GM21717 (cell line): Measurements from ENCODE around the gene UBR3.
"Not testable (repeated sequence)": the region's sequence is repeated elsewhere in the genome, so short reads cannot be mapped to it uniquely, and the experiment has no call there.

Source experiments
- ATAC-seq: cut with Tn5 transposase; IDR thresholded peaks from one replicate; pipeline ENCODE4 v1.9.1; 2021; ENCODE audit warnings: mild to moderate bottlenecking, moderate library complexity; ENCODE audit not compliant: unreplicated experiment

The UBR3 gene

DNA sequence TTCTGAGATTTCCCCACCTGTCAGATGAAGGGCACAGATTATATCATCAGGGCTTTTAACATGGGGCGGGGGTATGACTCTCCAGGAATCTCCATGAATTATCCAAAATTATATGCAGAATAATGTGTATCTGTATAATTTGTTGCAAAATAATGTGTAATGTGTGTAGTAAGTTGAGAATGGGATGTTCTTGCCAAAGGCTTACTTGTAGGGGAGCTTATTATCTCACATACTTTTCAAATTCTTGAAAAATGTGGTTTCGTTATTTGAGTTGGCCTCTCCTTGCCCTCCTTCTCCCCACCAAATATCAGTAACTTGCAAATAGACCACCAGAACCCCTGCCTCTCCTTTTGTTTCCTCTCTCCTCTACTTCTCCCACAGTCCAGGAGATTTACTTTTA is 35.6 kb downstream of the UBR3 start:
- ATAC-seq = no peak

DNA sequence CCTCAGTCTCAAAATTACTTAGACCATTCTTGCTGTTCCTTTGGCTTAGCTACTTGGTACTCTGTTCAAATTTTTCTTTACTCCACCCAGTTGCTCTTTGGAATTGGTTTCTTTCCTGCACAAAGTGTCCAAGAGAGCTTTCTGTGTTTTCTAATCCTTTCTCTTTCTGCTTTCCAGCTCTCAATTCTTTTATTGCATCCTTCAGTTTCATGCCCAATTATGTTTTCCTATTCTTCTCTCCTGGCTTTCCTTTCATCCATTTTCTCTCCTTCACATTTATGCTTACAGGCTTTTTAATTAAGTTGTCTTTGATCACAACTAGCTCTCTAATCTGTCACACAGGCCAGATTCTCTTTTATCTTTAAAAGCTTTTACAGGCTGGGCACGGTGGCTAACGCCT is 38.2 kb downstream of the UBR3 start:
- no peak for ATAC-seq

DNA sequence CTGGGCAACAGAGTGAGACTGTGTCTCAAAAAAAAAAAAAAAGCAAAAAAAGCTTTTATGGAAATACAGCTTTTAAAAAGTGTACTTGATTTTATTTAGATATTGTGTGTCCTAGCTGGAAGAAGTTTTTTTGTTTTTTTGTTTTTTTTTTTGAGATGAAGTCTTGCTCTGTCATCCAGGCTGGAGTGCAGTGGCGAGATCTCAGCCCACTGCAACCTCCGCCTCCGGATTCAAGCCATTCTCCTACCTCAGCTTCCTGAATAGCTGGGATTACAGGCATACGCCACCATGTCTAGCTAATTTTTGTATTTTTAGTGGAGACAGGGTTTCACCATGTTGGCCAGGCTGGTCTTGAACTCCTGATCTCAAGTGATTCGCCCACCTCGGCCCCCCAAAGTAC is 39.0 kb downstream of the UBR3 start:
- not testable (repeated sequence) for ATAC-seq

DNA sequence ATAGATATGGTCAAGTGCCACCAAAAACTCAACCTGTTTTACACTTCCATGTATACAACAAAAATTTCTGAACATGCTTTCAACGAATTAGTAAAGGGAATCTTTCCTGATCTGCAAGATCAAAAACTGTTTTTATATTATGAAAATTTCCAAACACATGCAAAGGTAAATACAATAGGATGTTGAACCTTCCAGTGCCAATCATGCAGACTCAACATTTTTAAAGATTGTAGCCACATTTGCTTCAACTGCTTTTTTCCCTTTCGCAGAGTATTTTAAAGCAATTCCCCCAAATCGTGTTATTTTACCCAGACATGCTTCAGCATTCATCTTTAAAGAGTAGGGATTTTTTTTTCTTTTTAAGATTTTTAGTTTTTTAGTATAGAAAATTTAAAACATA is 40.3 kb downstream of the UBR3 start:
- ATAC-seq = no peak

DNA sequence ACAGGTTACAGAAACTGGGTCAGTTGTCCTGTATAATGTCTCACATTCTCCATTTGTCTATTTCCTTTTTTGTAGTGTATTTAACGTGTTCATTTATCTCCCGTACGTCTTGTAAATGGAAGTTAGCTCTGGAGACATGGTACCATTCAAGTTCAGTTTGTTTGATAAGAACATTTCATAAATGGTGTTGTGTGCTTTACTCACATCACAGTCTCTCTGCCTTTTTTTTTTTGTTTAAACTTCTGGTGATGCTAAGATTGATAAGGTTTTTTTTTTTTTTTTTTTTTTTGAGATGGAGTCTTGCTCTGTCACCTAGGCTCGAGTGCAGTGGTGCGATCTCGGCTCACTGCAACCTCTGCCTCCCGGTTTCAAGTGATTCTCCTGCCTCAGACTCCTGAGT is 41.7 kb downstream of the UBR3 start:
- no peak for ATAC-seq

DNA sequence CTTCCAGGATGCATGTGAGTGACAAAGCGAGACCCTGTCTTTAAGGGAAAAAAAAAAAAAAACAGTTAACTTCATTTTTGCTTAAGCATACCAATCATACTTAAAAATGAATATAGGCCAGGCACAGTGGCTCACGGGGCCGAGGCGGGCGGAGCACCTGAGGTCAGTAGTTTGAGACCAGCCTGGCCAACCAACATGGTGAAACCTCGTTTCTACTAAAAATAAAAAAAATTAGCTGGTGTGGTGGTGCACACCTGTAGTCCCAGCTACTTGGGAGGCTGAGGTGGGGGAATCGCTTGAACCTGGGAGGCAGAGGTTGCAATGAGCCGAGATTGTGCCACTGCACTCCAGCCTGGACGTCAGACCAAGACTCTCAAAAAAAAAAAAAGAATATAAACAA is 44.1 kb downstream of the UBR3 start:
- not testable (repeated sequence) for ATAC-seq

DNA sequence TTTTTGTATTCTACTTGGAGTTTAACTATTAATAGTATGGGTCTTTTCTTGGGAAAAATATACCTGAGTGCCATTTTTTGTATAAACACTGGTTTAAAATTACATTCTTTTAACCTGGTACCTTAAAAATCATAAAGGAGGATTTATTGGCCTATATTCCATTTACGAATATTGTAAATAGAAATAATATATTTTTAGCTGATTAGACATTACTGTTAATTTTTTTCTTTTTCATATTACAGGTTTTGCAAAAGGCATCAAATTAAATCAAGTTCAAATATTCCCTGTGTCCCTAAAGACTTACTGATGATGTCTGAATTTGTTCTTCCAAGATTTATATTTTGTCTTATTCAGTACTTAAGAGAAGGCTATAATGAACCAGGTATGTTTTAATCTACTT is 44.7 kb downstream of the UBR3 start:
- ATAC-seq = no peak

DNA sequence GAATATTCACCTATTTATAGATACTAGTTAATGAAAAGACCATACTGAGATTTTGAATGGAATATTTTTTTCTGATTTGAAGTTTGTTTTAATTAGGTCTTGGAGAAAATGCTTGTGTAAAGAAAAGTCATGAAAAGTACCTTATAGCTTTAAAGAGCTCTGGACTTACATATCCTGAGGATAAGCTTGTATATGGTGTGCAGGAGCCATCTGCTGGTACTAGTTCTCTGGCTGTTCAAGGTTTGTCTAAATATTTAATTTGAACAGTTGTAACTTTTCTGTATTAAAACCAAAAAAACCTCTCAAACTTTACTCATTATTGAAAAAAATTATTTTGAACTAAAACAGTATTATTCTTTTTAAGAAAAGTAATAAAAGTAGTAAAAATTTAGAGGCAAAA is 50.1 kb downstream of the UBR3 start:
- no peak for ATAC-seq

DNA sequence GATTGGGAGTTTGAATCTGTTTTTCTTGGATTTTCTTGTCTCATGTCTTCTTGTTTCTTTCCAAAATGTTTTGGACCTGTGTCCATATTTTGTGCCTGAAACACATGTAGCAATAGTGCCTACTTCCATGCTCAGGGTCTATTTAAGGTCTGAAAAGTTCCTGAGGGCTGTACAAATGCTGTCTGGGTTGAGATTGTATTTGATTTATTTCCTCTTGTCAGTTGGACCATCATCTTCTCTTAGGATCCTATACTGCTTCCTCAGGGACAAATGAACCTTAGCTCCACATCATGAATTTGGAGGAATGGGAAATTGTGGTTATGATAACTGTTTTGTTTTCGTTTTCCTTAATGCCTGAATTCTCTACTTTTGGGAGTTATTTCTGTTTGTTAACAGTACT is 59.9 kb downstream of the UBR3 start:
- ATAC-seq = no peak

DNA sequence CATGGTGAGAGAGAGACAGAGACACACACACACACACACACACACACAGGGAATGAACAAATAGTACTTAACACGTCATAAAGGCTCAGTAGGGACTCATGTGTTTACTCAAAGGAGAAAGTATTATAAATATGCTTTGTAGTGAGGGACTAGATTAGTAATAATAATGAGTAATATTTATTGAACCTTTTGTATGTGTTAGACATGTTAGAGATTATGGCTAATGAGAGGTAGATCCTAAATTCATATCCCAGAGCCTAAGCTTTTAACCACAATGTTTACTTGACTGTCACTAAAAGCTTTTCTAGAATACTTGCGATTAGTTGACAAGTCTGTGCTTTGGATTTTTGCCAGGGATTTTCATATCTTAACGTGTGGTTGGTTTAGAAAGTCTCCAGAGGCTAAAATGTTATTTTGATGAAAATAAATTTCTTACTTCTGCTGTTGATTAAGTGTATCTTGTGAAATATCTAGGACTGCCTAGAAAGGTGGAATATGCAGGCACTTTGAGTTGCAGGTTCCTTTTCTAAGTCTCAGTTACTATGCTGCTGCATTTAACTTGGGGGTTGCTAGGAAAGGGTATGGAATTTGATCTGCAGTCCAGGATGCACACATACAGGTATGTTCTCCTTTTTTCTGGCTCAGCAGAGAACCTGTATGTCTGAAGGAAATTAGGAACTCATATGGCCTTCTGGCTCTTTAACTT is 64.5 kb downstream of the UBR3 start:
- no peak for ATAC-seq

DNA sequence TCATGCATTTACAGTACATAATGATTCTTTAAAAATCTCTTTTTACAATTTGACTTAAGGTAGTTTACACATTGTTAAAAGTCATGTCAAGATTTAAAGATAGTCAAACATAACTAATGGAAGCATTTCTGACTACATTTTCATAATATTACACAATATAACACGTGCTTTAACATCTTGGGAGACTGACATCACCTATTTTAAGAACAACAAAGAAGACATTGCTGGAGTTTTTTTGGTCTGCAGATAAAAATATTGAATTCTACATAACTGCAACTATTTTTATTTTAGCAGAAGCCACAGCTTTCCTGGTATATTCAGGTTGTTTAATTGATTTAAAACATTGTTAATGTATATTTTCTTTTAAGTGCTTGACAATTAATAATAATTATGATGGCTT is 65.7 kb downstream of the UBR3 start:
- no peak for ATAC-seq

DNA sequence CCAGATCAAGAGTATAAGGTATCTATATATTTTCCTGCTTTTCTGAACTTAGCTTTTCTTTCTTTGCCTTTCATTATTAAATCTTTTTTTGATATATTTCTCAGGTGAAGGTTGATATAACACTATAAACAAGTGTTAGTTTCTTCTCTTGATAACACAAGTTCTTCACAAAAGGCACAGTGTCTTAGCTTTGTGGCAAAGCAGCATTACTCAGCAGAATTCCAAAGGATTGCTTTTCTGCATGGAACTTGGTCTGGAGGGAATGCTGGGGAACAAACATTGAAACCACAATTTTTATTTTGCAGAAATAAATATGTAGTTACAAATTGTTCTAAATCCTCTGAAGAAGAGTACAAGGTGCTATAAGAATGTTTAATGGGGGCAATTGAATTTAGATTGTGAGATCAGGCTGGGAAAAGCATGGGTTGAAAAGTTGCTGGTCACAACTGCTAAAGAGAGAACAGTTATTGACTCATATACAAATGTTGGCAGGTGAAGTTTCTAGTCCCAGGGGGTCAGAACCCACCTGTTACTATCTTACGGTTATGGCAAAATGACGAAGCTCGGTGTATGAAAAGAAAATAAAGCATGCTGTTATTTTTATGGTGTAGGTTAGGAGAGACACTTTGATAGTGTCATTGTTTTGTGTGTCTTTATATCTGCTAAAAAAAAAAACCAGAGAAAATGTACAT is 68.2 kb downstream of the UBR3 start:
- no peak for ATAC-seq

DNA sequence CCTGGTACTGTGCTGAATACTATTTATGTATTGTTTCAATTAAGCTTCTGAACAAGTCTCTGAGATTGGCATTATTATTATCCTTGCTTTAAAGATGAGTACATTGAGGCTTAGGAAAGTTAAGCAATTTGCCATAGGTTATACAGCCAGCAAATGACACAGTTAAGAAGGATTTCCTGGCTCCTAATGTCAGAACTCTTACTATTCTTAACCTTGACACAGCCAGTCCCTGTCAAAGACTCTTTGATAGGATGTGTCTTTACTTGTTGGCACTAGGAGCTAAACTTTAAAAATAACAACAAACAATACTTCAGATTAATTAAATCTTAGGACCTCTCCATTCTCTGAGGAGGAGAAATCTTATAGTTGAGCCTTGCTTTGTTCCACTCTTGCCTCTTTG is 70.6 kb downstream of the UBR3 start:
- ATAC-seq = no peak

DNA sequence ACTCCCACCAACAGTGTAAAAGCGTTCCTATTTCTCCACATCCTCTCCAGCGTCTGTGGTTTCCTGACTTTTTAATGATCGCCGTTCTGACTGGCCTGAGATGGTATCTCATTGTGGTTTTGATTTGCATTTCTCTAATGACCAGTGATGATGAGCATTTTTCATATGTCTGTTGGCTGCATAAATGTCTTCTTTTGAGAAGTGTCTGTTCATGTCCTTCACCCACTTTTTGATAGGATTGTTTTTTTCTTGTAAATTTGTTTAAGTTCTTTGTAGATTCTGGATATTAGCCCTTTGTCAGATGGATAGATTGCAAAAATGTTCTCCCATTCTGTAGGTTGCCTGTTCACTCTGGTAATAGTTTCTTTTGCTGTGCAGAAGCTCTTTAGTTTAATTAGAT is 72.8 kb downstream of the UBR3 start:
- not testable (repeated sequence) for ATAC-seq

DNA sequence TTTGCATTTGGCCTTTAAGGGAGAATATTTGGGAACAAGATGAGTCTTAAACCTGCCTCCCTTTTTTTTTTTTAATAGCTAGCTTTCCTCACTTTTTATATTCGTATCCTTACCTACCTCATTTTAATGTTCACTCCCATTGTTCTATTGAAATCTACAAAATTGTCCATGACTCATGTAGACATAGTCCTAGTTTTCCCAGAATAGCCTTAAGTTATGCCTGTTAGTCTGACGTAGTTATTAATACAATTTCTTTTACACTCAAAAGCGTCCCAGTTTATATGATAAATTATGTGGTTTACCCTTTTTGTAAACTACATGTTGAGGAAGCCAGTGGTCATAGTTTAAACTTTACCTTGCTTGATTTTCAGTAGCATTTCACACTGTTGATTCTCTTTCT is 73.4 kb downstream of the UBR3 start:
- ATAC-seq = no peak

DNA sequence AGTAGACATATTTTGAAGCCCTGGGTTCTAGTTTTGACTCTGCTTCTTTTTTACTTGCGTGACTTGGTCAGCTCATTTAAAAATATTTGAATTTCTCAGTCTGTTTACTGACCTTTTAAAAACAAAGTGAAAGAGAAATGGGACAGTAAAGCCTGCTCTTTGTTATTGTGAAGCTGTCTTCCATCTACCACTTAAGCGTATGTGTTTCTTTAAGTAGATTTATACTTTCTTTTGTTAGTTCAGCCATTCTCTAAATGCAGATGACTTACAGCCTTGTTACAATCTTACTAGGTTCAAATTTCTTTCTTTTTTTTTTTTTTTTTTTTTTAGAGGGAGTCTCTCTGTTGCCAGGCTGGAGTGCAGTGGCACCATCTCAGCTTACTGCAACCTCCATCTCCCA is 79.5 kb downstream of the UBR3 start:
- ATAC-seq = no peak

DNA sequence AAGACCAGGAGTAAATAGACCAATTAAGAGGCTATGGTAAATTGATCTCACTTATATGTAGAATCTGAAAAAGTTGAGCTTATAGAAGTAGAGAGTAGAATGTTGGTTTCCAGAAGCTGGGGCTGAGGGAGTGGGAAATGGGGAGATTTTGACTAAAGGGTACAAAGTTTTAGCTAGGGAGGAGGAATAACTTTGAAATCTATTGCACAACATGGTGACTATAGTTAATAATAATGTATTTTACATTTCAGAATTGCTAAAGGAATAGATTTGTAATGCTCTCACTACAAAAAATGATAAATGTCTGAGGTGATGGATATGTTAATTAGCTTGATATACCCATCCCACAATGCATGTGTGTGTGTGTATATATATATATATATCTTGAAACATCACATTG is 82.1 kb downstream of the UBR3 start:
- no peak for ATAC-seq

DNA sequence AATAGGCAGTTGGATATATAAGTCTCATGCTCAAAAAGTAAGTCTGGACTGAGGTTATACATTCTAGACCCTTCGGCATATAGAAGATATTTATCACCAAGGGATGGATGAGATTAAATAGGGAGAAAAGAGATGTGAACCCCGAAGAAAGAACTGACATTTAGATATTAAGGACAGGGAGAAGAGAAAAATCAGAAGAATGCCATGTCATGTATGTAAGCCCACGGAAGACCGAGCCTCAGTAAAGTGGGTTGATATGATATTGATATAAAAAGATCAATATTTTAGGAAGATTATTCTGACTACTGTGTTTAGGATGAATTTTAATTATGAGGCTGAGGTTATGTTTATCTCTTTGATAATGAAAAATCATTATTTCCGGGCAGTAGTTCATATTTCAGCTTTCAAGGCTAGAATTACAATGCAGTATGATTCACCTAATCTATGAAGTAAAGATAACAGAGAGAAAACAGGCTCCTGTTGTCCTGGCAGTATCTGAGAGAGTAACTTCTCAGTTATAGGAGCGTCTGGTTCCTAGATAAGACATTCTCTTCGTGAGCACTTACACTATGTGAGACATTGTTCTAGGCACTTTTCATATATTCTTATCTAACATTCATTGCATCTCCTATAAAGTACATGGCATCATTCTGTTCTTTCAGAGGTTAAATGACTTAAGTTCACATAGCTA is 83.0 kb downstream of the UBR3 start:
- no peak for ATAC-seq

DNA sequence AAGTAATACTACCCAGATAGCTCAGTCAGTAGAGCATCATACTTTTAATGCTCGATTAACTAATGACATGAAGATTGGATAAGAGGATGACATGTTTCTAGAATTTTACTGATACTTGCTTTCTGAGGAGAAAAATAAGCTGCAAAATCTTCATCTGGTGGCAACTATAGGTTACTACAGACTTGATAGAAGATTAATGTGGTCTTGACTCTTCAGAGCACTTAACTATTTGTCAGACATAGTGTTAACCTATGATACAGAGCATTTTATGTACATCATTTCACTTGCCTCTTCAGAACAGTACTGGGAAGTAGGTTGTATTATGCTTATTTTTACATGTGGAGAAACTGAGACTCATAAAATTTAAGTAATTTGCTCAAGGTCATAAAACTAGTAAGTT is 83.9 kb downstream of the UBR3 start:
- ATAC-seq = no peak

DNA sequence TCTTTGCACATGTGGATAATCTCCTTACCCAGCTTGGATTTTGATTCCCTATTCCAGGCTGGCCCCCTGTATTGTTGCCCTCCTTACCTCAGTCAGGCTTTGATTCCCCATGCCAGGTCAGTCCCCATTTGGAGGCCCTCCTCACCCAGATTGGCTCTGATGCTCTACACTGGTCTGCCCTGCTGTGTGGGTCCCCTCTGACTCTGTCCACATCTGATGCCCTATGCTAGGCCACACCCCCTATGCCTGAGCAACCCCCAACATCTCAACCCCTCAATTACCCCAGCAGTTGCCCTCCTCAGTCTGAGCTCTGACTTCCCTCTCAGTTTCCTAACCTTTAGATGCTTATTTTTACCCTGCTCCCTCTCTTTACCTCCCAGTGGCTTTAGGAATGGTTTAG is 89.4 kb downstream of the UBR3 start:
- no peak for ATAC-seq

DNA sequence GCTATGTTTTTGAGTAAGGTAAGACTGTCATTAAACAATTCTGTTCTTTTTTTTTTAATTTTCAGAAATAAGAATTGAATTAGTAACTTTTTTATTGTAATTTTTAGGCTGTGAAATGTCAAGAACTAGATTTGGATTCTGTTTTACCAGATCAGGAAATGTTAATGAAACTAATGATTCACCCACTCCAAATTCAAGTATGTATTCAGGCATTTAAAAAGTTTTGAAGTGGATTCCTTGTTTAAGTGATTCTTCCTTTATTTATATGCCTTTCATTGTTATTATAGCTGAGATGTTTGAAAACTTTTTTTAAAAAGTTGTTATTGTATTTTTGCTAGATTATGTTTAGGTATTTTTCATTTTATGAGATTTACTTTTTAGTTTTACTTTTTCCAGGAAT is 96.7 kb downstream of the UBR3 start:
- ATAC-seq = no peak

DNA sequence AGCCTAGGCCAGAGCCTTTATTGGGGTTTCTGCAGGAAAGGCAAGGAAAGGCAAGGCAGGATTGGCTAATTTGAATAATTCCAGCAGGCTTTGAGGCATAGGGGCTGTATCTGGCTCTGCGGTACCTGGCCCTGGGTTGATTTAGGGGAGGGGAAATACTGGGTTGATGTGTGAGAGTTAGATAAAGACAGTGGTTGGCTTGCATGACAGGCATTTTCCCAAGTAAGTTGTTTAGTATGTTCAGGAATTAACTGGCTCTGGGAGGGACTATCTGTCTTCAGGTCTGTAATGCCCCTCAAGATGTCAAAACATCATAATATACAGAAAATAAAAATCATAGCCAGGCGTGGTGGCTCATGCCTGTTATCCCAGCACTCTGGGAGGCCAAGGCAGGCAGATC is 98.7 kb downstream of the UBR3 start:
- no peak for ATAC-seq
